RWPE2 (cell line): Measurements from ENCODE around the gene KCNC1.
A peak's percentile ranks its signal among the peaks of the same experiment; 100 is the strongest.

Experiments
- ATAC-seq: fragments of 200-7000 bp; cut with Tn5 transposase; 3 replicates; pipeline ENCODE4 v1.9.1; 2021; ENCODE audit warnings: low read depth
- DNase-seq: peaks from one replicate; pipeline ENCODE4 v3.0.0-alpha.2; 2020; ENCODE audit warnings: low spot score
- H3K27ac ChIP-seq: fragments of 450-650 bp; 2 replicates; pipeline ENCODE4 v1.5.1; 2017; ENCODE audit warnings: mild to moderate bottlenecking; ENCODE audit not compliant: poor library complexity, severe bottlenecking
- H3K27me3 ChIP-seq: fragments of 250-450 bp; sonication (Bioruptor Pico); 2 replicates; pipeline ENCODE4 v1.5.1; 2021; ENCODE audit warnings: mild to moderate bottlenecking, moderate library complexity; ENCODE audit not compliant: insufficient read depth, poor library complexity, severe bottlenecking
- H3K36me3 ChIP-seq: fragments of 250-450 bp; sonication (Bioruptor Pico); 2 replicates; pipeline ENCODE4 v1.5.1; 2020; ENCODE audit warnings: low read depth, mild to moderate bottlenecking, moderate library complexity
- H3K4me1 ChIP-seq: fragments of 250-450 bp; sonication (Bioruptor Pico); 2 replicates; pipeline ENCODE4 v1.5.1; 2021; ENCODE audit warnings: mild to moderate bottlenecking, moderate library complexity; ENCODE audit not compliant: insufficient read depth, poor library complexity, severe bottlenecking
- H3K4me3 ChIP-seq: fragments of 250-450 bp; sonication (Bioruptor Pico); 2 replicates; pipeline ENCODE4 v1.5.1; 2021; ENCODE audit warnings: mild to moderate bottlenecking, moderate library complexity; ENCODE audit not compliant: severe bottlenecking
- H3K9me3 ChIP-seq: fragments of 250-450 bp; sonication (Bioruptor Pico); 2 replicates; pipeline ENCODE4 v1.5.1; 2021; ENCODE audit warnings: mild to moderate bottlenecking, moderate library complexity; ENCODE audit not compliant: severe bottlenecking
- TF ChIP-seq, protein P1 (sequence below): fragments of 450-650 bp; IDR thresholded peaks from one replicate; pipeline ENCODE4 v1.5.1; 2017; ENCODE audit warnings: mild to moderate bottlenecking, moderate library complexity; ENCODE audit not compliant: poor library complexity, severe bottlenecking

KCNC1 gene

DNA sequence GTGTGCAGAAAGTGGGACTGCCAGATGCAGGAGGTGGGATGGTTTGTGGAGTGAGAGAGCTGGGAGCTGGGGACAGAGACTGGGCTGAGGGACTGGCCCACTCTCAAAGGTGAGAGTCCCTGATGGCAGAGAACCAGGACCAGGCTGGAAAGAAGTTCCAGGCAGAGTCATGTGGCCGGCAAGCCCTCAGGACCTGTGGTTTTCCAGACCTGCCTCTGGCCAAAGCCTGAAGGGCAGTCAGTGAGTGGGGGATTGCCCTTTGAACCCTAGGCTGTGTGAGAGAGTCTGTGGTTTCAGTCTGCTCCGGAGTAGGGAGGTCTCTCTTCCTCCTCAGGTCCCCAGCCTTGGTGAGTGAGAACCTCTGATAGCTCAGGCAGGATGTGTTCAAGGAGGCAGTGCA is 17.0 kb downstream of the KCNC1 start:
- Histone ChIP-seq H3K27ac (no peak overlapping the region), H3K27me3 (peaks cover 1% of the 10 kb centered on the region), H3K4me3 (no peak overlapping the region), H3K36me3 (no peaks in the 10 kb centered on the region), H3K9me3 (no peaks in the 10 kb centered on the region), H3K4me1 (no peaks in the 10 kb centered on the region)
- DNase-seq: no peak
- no peak for ATAC-seq
- TF ChIP-seq, protein P1, sequence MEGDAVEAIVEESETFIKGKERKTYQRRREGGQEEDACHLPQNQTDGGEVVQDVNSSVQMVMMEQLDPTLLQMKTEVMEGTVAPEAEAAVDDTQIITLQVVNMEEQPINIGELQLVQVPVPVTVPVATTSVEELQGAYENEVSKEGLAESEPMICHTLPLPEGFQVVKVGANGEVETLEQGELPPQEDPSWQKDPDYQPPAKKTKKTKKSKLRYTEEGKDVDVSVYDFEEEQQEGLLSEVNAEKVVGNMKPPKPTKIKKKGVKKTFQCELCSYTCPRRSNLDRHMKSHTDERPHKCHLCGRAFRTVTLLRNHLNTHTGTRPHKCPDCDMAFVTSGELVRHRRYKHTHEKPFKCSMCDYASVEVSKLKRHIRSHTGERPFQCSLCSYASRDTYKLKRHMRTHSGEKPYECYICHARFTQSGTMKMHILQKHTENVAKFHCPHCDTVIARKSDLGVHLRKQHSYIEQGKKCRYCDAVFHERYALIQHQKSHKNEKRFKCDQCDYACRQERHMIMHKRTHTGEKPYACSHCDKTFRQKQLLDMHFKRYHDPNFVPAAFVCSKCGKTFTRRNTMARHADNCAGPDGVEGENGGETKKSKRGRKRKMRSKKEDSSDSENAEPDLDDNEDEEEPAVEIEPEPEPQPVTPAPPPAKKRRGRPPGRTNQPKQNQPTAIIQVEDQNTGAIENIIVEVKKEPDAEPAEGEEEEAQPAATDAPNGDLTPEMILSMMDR: no peak

DNA sequence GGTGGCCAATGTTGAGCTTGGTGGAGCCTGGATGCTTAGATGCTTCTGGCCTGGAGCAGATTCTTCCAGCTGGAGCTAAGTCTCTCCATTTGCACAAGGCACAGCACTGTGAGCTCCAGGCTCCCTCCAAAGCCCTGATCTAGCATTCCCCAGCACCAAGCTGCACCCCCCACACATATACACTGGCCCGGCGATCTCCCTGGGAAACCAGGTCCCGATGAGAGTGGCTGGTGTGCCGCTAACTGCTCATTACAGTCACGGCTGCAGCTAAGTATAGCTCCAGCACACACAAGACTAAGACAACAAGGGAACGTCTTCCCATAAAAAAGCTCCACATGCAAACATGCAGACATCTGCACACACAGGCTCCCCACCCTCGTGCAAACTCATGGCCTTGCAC is 17.6 kb downstream of the KCNC1 start:
- DNase-seq (peak; percentile 19), ATAC-seq (no peak)
- Histone ChIP-seq H3K4me1 (no peaks in the 10 kb centered on the region), H3K36me3 (no peaks in the 10 kb centered on the region), H3K27ac (no peak overlapping the region), H3K4me3 (no peak overlapping the region), H3K9me3 (no peaks in the 10 kb centered on the region), H3K27me3 (peaks cover 5% of the 10 kb centered on the region)
- TF ChIP-seq, protein P1: no peak

DNA sequence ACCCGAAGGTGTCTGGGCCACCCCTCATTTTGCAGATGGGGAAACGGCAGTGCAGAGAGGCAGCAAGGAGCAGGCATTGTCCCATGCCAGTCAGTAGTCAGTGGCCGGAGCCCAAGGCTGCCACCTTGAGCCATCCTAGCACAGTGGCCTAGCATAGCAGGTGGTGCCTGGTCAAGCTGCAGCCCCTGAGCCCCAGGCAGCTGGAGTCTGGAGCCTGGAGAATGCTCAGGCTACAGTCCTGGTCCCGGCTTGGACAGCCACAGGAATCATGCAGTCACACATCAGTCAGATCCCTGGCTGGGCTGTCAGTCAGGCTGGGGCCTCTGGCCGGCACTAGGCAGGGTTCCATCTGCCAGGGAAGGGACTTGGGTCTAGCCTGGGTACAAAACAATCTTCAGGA is 18.6 kb downstream of the KCNC1 start:
- ATAC-seq (no peak), DNase-seq (no peak)
- TF ChIP-seq, protein P1: no peak
- no peaks in the 10 kb centered on the region for H3K4me1 ChIP-seq
- H3K27ac ChIP-seq: no peak overlapping the region
- peaks cover 5% of the 10 kb centered on the region for H3K27me3 ChIP-seq
- no peaks in the 10 kb centered on the region for H3K36me3 ChIP-seq
- H3K9me3 ChIP-seq: no peaks in the 10 kb centered on the region
- no peak overlapping the region for H3K4me3 ChIP-seq

DNA sequence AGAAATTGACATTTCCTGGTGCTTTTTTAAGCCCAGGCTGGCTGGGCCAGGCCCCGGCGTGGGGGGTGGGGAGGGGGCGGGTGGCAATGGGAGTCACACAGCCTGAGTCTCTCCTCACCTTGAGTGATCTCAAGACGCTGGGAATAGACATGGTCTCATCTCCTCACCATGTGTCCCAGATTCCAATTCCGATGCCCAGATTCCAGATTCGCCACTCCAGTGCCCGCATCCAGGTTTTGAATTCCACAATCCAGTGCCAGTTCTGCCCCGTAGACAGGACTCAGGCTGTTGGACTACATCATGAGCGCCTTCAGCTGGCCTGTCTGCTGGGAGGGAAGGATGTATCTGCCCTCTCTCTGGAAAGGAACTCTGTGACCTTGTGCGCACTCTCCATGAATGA is 19.1 kb downstream of the KCNC1 start:
- peaks cover 5% of the 10 kb centered on the region for H3K27me3 ChIP-seq
- H3K36me3 ChIP-seq: no peaks in the 10 kb centered on the region
- no peak for DNase-seq
- H3K9me3 ChIP-seq: no peaks in the 10 kb centered on the region
- H3K4me3 ChIP-seq: no peak overlapping the region
- TF ChIP-seq, protein P1: no peak
- no peak for ATAC-seq
- H3K4me1 ChIP-seq: no peaks in the 10 kb centered on the region
- H3K27ac ChIP-seq: no peak overlapping the region

DNA sequence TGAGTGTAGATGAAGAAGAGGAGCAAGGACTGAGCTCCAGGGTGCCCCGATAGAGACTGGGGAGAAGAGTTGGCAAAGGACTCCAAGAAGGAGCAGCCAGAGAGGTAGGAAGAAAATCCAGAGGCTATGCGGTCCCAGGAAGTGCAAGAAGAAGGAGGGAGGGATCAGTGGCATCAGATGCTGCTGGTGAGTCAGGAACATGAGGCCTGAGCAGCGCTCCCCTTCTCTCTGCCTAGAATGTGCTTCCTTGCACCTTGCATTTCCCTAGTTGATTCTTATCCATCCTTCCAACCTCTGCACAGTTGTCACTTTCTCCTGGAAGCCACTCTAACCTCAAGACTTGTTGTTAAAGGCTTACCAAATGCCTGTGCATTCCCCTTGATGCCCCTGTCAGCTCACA is 21.3 kb downstream of the KCNC1 start:
- DNase-seq: no peak
- Histone ChIP-seq H3K9me3 (no peaks in the 10 kb centered on the region), H3K4me3 (no peak overlapping the region), H3K36me3 (no peaks in the 10 kb centered on the region), H3K4me1 (no peaks in the 10 kb centered on the region), H3K27ac (no peak overlapping the region), H3K27me3 (peaks cover 5% of the 10 kb centered on the region)
- TF ChIP-seq, protein P1: no peak
- no peak for ATAC-seq
